ENCODE data around the gene TEX36. TPM values are rescaled to one million over a fixed set of nuclear protein-coding genes. Genes with fewer than 3 reads are reported as not detected.

TEX36 gene
- polyA plus RNA-seq, 1 donor from 2014 or later = not detected

DNA sequence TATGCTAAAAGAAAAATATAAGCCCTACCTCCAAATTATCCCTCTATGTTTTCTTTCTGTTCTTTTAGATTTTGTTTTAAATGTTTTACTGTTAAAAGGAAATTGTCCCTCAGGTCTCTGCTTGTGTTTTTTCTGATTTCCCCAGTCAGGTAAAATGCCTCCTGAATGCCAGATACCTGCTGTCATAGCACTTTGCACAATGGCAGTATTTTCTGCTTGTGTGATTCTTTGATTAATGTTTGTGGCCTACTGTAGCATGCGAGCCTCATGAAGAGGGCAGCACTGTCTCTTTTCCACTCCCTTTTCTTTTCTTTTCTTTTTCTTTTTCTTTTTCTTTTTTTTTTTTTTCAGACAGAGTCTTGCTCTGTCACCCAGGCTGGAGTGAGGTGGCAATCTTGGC, 71.2 kb downstream of the TEX36 start:
- H3K27me3 ChIP-seq (ENCODE audit: insufficient read depth, low read depth, low read length) = no peaks in the 10 kb centered on the region
- no peak overlapping the region for H3K4me3 ChIP-seq (ENCODE audit: low read length)
- H2AFZ ChIP-seq (ENCODE audit: low read depth, low read length) = no peak overlapping the region
- TF ChIP-seq RAD21 (conservative IDR thresholded peaks at IDR 0.05) (no peak), TAF1 (IDR thresholded peaks at IDR 0.05; ENCODE audit: low read depth) (no peak), EZH2 (IDR thresholded peaks at IDR 0.05; ENCODE audit: borderline replicate concordance, insufficient read depth, low read length, poor library complexity, severe bottlenecking) (no peak), CTCF (IDR thresholded peaks at IDR 0.05; ENCODE audit: poor library complexity, severe bottlenecking) (no peak), SMC3 (conservative IDR thresholded peaks at IDR 0.05; ENCODE audit: poor library complexity) (no peak), POLR2AphosphoS5 (IDR thresholded peaks at IDR 0.05) (no peak), MXI1 (conservative IDR thresholded peaks at IDR 0.05; ENCODE audit: poor library complexity, severe bottlenecking) (no peak), EP300 (conservative IDR thresholded peaks at IDR 0.05; ENCODE audit: poor library complexity, severe bottlenecking) (no peak)
- TF ChIP-seq, protein P1, sequence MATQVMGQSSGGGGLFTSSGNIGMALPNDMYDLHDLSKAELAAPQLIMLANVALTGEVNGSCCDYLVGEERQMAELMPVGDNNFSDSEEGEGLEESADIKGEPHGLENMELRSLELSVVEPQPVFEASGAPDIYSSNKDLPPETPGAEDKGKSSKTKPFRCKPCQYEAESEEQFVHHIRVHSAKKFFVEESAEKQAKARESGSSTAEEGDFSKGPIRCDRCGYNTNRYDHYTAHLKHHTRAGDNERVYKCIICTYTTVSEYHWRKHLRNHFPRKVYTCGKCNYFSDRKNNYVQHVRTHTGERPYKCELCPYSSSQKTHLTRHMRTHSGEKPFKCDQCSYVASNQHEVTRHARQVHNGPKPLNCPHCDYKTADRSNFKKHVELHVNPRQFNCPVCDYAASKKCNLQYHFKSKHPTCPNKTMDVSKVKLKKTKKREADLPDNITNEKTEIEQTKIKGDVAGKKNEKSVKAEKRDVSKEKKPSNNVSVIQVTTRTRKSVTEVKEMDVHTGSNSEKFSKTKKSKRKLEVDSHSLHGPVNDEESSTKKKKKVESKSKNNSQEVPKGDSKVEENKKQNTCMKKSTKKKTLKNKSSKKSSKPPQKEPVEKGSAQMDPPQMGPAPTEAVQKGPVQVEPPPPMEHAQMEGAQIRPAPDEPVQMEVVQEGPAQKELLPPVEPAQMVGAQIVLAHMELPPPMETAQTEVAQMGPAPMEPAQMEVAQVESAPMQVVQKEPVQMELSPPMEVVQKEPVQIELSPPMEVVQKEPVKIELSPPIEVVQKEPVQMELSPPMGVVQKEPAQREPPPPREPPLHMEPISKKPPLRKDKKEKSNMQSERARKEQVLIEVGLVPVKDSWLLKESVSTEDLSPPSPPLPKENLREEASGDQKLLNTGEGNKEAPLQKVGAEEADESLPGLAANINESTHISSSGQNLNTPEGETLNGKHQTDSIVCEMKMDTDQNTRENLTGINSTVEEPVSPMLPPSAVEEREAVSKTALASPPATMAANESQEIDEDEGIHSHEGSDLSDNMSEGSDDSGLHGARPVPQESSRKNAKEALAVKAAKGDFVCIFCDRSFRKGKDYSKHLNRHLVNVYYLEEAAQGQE (IDR thresholded peaks at IDR 0.05; ENCODE audit: borderline replicate concordance) = no peak
- no peaks in the 10 kb centered on the region for H3F3A ChIP-seq (ENCODE audit: insufficient read depth, low read length, poor library complexity, severe bottlenecking)
- no peaks in the 10 kb centered on the region for H3K36me3 ChIP-seq (ENCODE audit: insufficient read depth, low read length)
- H3K9me3 ChIP-seq (ENCODE audit: low read length) = no peaks in the 10 kb centered on the region
- H3K4me2 ChIP-seq (ENCODE audit: low read length) = no peak overlapping the region
- H3K27ac ChIP-seq (ENCODE audit: low read length) = no peak overlapping the region
- H3K9me2 ChIP-seq (ENCODE audit: insufficient read depth, low read length) = no peaks in the 10 kb centered on the region
- no peaks in the 10 kb centered on the region for H4K20me1 ChIP-seq (ENCODE audit: insufficient read depth)
- H3K79me2 ChIP-seq (replicated peaks; ENCODE audit: insufficient read depth, low read length) = no peaks in the 10 kb centered on the region
- no peak overlapping the region for H3K9ac ChIP-seq (ENCODE audit: low read length)

- Histone ChIP-seq H3K79me2 (replicated peaks; ENCODE audit: insufficient read depth, low read length) (no peaks in the 10 kb centered on the region), H3K9me3 (ENCODE audit: low read length) (no peaks in the 10 kb centered on the region), H3F3A (ENCODE audit: insufficient read depth, low read length, poor library complexity, severe bottlenecking) (no peaks in the 10 kb centered on the region), H3K27ac (ENCODE audit: low read length) (no peak overlapping the region), H2AFZ (ENCODE audit: low read depth, low read length) (no peak overlapping the region), H3K9ac (ENCODE audit: low read length) (no peak overlapping the region), H3K4me3 (ENCODE audit: low read length) (no peak overlapping the region), H3K9me2 (ENCODE audit: insufficient read depth, low read length) (no peaks in the 10 kb centered on the region), H3K27me3 (ENCODE audit: insufficient read depth, low read depth, low read length) (no peaks in the 10 kb centered on the region), H3K4me2 (ENCODE audit: low read length) (no peak overlapping the region), H4K20me1 (ENCODE audit: insufficient read depth) (no peaks in the 10 kb centered on the region), H3K36me3 (ENCODE audit: insufficient read depth, low read length) (no peaks in the 10 kb centered on the region)
- no peak for TF ChIP-seq POLR2AphosphoS5 (IDR thresholded peaks at IDR 0.05)
- no peak for TF ChIP-seq TAF1 (IDR thresholded peaks at IDR 0.05; ENCODE audit: low read depth)
- no peak for TF ChIP-seq RAD21 (conservative IDR thresholded peaks at IDR 0.05)
- TF ChIP-seq EZH2 (IDR thresholded peaks at IDR 0.05; ENCODE audit: borderline replicate concordance, insufficient read depth, low read length, poor library complexity, severe bottlenecking) = no peak
Measured at GRCh38 chr10:125611216-125611615, 71.7 kb downstream of the TEX36 start.
